ENCODE measurements around the gene USP31.

The USP31 gene

GRCh38 chr16:23061669-23062068 lies 87.6 kb downstream of the USP31 start:
- Histone ChIP-seq H3K9ac (ENCODE audit: low read depth, low read length) (no peak overlapping the region), H3K9me3 (ENCODE audit: control insufficient read depth, insufficient read depth, low read length) (no peaks in the 10 kb centered on the region), H3K36me3 (ENCODE audit: insufficient read depth, low read length) (no peaks in the 10 kb centered on the region), H3K4me1 (ENCODE audit: insufficient read depth, low read length) (no peaks in the 10 kb centered on the region; the same call in 1 of the 2 replicates)

GRCh38 chr16:23060458-23061320 lies 88.6 kb downstream of the USP31 start:
- H3K36me3 ChIP-seq (ENCODE audit: insufficient read depth, low read length), result no peaks in the 10 kb centered on the region
- H3K9ac ChIP-seq (ENCODE audit: low read depth, low read length), result no peak overlapping the region
- H3K4me1 ChIP-seq (ENCODE audit: insufficient read depth, low read length), result no peaks in the 10 kb centered on the region; the same call in 1 of the 2 replicates
- no peaks in the 10 kb centered on the region for H3K9me3 ChIP-seq (ENCODE audit: control insufficient read depth, insufficient read depth, low read length)

- H3K9ac ChIP-seq (ENCODE audit: low read depth, low read length), result no peak overlapping the region
- no peaks in the 10 kb centered on the region for H3K36me3 ChIP-seq (ENCODE audit: insufficient read depth, low read length)
- no peaks in the 10 kb centered on the region; the same call in 1 of the 2 replicates for H3K4me1 ChIP-seq (ENCODE audit: insufficient read depth, low read length)
- H3K9me3 ChIP-seq (ENCODE audit: control insufficient read depth, insufficient read depth, low read length), result no peaks in the 10 kb centered on the region
Observed at GRCh38 chr16:23059433-23059832, 89.8 kb downstream of the USP31 start.

- H3K36me3 ChIP-seq (ENCODE audit: insufficient read depth, low read length), result no peaks in the 10 kb centered on the region
- H3K9me3 ChIP-seq (ENCODE audit: control insufficient read depth, insufficient read depth, low read length), result no peaks in the 10 kb centered on the region
- H3K9ac ChIP-seq (ENCODE audit: low read depth, low read length), result no peak overlapping the region
- H3K4me1 ChIP-seq (ENCODE audit: insufficient read depth, low read length), result no peaks in the 10 kb centered on the region; the same call in 1 of the 2 replicates
Observed at GRCh38 chr16:23058576-23058975, 90.7 kb downstream of the USP31 start.

- H3K4me1 ChIP-seq (ENCODE audit: insufficient read depth, low read length), result no peaks in the 10 kb centered on the region; the same call in 1 of the 2 replicates
- no peak overlapping the region for H3K9ac ChIP-seq (ENCODE audit: low read depth, low read length)
- no peaks in the 10 kb centered on the region for H3K9me3 ChIP-seq (ENCODE audit: control insufficient read depth, insufficient read depth, low read length)
- H3K36me3 ChIP-seq (ENCODE audit: insufficient read depth, low read length), result no peaks in the 10 kb centered on the region
Observed at GRCh38 chr16:23057013-23057596, 92.1 kb downstream of the USP31 start.

- H3K9me3 ChIP-seq (ENCODE audit: control insufficient read depth, insufficient read depth, low read length), result no peaks in the 10 kb centered on the region
- no peaks in the 10 kb centered on the region for H3K4me1 ChIP-seq (ENCODE audit: insufficient read depth, low read length)
- no peaks in the 10 kb centered on the region for H3K36me3 ChIP-seq (ENCODE audit: insufficient read depth, low read length)
Observed at GRCh38 chr16:23055481-23055880, 93.8 kb downstream of the USP31 start.

GRCh38 chr16:23052908-23053580 lies 96.2 kb downstream of the USP31 start:
- no peaks in the 10 kb centered on the region for H3K4me1 ChIP-seq (ENCODE audit: insufficient read depth, low read length)
- no peaks in the 10 kb centered on the region for H3K9me3 ChIP-seq (ENCODE audit: control insufficient read depth, insufficient read depth, low read length)
- no peak overlapping the region for H3K9ac ChIP-seq (ENCODE audit: low read depth, low read length)
- H3K36me3 ChIP-seq (ENCODE audit: insufficient read depth, low read length), result no peaks in the 10 kb centered on the region

More at GRCh38 chr16:23055481-23055880, 93.8 kb downstream of the USP31 start:
- H3K9ac ChIP-seq (ENCODE audit: low read depth, low read length), result no peak overlapping the region

GRCh38 chr16:23052221-23052620 lies 97.0 kb downstream of the USP31 start:
- Histone ChIP-seq H3K4me1 (ENCODE audit: insufficient read depth, low read length) (no peaks in the 10 kb centered on the region), H3K9ac (ENCODE audit: low read depth, low read length) (no peak overlapping the region), H3K9me3 (ENCODE audit: control insufficient read depth, insufficient read depth, low read length) (no peaks in the 10 kb centered on the region), H3K36me3 (ENCODE audit: insufficient read depth, low read length) (no peaks in the 10 kb centered on the region)

- Histone ChIP-seq H3K4me1 (ENCODE audit: insufficient read depth, low read length) (no peaks in the 10 kb centered on the region), H3K36me3 (ENCODE audit: insufficient read depth, low read length) (no peaks in the 10 kb centered on the region), H3K9me3 (ENCODE audit: control insufficient read depth, insufficient read depth, low read length) (no peaks in the 10 kb centered on the region), H3K9ac (ENCODE audit: low read depth, low read length) (no peak overlapping the region)
Observed at GRCh38 chr16:23051587-23051986, 97.7 kb downstream of the USP31 start.

- Histone ChIP-seq H3K9ac (ENCODE audit: low read depth, low read length) (no peak overlapping the region), H3K4me1 (ENCODE audit: insufficient read depth, low read length) (no peaks in the 10 kb centered on the region), H3K36me3 (ENCODE audit: insufficient read depth, low read length) (no peaks in the 10 kb centered on the region), H3K9me3 (ENCODE audit: control insufficient read depth, insufficient read depth, low read length) (no peaks in the 10 kb centered on the region)
Observed at GRCh38 chr16:23048164-23048563, 101.1 kb downstream of the USP31 start.

GRCh38 chr16:23045025-23045424 lies 104.2 kb downstream of the USP31 start:
- Histone ChIP-seq H3K4me1 (ENCODE audit: insufficient read depth, low read length) (no peaks in the 10 kb centered on the region), H3K36me3 (ENCODE audit: insufficient read depth, low read length) (no peaks in the 10 kb centered on the region), H3K9me3 (ENCODE audit: control insufficient read depth, insufficient read depth, low read length) (no peaks in the 10 kb centered on the region), H3K9ac (ENCODE audit: low read depth, low read length) (no peak overlapping the region)

- Histone ChIP-seq H3K4me1 (ENCODE audit: insufficient read depth, low read length) (no peaks in the 10 kb centered on the region), H3K9me3 (ENCODE audit: control insufficient read depth, insufficient read depth, low read length) (no peaks in the 10 kb centered on the region), H3K9ac (ENCODE audit: low read depth, low read length) (no peak overlapping the region), H3K36me3 (ENCODE audit: insufficient read depth, low read length) (no peaks in the 10 kb centered on the region)
Observed at GRCh38 chr16:23040246-23040645, 109.0 kb downstream of the USP31 start.

- no peak overlapping the region for H3K9ac ChIP-seq (ENCODE audit: low read depth, low read length)
- no peaks in the 10 kb centered on the region for H3K36me3 ChIP-seq (ENCODE audit: insufficient read depth, low read length)
- H3K9me3 ChIP-seq (ENCODE audit: control insufficient read depth, insufficient read depth, low read length), result no peaks in the 10 kb centered on the region
- H3K4me1 ChIP-seq (ENCODE audit: insufficient read depth, low read length), result no peaks in the 10 kb centered on the region
Observed at GRCh38 chr16:23039118-23039517, 110.1 kb downstream of the USP31 start.

GRCh38 chr16:23035240-23035639 lies 114.0 kb downstream of the USP31 start:
- no peak overlapping the region for H3K9ac ChIP-seq (ENCODE audit: low read depth, low read length)
- H3K4me1 ChIP-seq (ENCODE audit: insufficient read depth, low read length), result peaks cover 3% of the 10 kb centered on the region; the same call in 1 of the 2 replicates
- H3K9me3 ChIP-seq (ENCODE audit: control insufficient read depth, insufficient read depth, low read length), result no peaks in the 10 kb centered on the region; the same call in 1 of the 2 replicates
- no peaks in the 10 kb centered on the region for H3K36me3 ChIP-seq (ENCODE audit: insufficient read depth, low read length)
